ENCODE measurements around the gene KRT5.

The KRT5 gene

DNA sequence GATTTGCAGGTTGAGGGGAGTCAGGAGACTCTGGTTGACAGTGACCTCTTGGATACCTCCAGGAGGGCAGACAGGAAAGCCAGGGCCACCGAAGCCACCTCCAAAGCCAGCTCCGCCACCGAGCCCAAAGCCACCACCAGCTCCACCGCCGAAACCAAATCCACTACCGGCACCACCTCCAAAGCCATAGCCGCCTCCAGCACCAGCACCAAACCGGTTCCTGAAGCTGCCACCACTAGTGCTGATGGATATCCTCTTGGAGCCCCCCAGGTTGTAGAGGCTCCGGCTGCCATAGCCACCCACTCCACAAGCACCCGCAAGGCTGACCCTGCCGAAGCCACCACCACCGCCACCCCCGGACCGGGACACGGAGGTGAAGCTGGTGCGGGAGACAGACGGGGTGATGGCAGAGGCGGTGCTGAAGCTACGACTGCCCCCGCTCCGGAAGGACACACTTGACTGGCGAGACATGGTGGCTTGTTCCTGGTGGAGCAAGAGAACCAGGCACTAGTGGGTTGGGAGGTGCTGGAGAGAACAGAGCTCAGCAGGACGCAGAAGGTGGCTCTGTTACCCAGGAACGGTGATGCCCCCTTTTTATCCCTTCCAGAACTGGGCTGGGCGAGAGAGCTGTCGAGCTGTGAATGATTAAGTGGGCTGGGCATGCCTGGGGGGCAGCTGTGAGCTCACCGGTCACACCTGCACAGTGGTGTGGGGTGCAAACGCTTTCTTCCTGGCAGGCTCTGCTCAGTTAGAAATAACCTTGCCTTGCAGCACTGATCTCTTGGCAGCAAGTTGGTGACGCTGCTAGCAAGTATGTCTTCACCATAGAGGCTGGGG lies at the start of gene KRT5:
Gene KRT5 (minus strand): TSS at position 569 of the 837 bp plus-strand sequence. CDS start 98 bp downstream, at position 471.
- DNase-seq: no peak

DNA sequence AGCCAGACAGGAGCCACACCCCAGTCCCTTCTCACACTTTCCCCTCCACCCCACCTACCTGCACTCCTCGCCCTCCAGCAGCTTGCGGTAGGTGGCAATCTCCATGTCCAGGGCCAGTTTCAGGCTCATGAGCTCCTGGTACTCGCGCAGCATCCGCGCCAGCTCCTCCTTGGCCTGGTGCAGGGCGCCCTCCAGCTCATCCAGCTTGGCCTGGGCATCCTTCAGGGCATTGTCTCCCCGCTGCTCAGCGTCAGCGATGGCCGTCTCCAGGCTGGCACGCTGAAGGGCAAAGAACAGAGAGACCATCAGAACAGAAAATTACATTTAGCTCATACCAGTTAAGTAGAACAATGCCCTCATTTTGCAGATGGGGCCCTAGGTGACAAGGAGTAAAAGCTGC lies 47.9 kb upstream of the KRT5 start:
- no peak for DNase-seq

DNA sequence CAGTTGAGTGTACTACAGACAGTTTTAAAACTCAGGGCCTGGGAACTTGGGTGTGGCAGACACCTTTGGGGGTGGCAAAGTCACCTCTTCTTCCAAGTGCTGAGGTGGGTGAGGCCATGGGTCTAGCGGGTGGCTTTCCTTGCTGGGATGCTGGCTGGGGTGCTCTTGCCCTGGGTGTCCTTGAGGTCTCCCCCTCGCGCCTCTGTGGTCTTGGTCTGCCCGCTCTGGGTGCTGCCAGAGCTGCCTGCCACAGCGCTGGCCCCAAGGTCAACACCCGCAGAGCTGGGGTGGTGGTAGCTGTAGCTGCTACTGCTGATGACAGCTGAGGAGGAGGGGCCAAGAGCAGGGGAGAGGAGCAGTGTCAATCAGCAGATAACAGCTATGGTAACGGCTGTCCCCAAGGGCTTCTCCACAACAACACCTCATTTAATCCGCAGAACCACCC lies 46.7 kb upstream of the KRT5 start:
- DNase-seq: no peak

DNA sequence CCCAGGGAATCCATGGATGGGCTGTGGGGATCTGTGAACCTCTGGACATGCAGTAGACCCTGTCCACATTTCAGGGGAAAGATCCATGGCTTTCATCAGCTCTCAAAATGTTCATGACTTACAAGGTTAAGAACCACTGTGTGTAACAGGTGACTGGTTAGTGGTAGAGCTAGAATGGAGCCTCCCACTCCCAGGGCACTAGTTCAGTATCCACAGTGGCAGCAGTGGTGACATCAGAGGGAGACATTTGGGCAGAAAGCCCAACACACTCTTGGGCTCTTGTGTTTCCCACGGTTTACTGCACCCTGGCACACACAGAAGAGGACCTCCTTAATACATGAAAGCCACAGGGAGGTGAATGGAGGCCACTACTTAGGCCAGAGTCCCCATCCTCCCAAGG lies 44.4 kb upstream of the KRT5 start:
- DNase-seq: no peak

DNA sequence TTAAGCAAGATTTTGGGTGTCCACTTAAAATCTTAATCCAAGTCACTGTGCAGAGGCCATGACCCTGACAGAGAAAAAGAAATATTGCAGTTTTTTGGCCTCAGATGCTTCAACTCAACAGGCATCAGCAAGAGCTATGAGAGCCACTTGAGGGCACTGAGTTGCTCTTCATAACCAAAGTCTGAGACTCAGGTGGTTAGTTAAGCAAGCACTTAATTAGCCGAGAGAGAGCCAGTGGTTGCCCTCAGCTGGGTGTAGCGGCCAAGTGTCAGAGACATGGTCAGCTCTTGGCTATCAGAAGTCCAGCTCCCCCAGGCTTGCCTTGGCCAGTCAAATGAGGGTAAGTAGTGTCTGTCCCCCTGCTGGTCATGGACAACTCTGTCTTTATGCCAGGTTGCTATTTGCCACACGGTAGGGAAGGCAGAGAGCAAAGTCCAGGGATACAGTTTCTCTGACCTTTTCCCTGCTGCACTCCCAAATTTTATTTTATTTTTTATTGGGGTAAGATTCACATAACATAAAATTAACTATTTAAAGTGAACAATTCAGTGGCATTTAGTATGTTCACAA lies 41.8 kb upstream of the KRT5 start:
- no peak for DNase-seq

DNA sequence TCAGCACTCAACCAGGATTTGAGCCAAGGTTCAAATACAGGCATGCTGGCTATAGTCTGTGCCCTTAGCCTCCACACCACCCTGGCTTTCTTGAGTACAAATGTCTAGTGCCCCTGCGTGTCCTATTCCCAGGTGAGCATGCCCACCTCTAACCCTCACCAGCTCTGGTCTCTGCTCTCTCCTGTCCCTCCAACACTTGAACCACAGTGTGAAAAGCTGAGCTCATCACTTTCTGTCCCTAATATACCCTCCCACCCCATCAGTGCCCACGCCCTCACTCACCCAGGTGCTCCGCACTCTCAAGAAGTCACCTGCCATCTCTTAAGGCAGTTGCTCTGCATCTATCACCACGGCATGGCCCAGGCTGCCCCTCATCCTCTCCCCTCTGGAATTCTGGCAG lies 39.8 kb upstream of the KRT5 start:
- no peak for DNase-seq

DNA sequence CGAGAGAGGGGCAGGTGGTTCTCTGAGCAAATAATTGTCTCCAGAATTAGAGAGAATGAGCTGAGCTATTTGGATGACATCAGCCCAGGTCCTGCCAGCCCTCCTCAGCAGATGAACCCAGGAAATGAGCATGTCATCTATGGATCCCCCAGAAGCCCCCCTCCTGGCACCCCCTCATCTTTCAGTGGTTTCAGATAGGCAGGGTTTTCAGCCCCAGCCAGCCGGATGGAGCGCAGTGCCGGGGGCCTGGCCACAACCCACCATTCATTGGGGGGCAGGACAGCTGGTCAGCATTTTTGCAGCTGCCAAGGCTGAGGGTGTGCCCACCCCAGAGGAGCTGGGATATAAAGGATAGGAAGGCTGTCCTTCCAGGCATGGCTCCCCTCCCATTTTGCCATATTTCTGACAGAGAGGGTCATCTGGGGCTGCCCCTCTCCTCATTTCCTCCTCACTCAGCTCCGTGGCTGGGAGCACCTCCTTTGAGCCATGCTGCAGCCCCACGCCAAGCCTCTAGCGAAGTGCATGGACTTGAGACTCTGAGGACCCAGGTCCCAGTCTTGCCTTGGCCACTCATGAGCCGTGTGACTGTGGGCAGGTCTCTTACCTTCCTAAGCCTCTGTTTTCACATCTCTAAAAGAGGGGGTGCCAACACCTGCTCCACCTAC lies 38.7 kb upstream of the KRT5 start:
- no peak for DNase-seq

DNA sequence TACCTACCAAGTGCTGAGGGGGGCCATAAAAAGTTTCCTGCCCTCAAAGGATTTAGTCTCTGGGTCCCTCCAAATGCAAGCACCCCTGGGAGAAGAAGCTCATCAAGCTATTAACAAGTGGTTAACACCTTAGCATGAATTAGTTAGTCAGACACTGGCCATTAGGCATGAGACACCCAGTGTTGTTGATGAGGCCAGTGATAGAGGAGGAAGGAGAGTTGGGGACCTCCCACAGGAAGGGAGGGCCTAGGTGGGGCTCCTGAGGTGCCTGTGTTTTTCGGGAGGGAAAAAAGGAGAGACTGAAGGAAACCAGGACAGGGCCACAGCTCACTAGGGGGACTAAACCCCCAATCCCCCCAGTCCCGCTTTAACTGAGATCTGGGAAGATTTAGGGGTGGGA lies 37.3 kb upstream of the KRT5 start:
- DNase-seq: no peak

DNA sequence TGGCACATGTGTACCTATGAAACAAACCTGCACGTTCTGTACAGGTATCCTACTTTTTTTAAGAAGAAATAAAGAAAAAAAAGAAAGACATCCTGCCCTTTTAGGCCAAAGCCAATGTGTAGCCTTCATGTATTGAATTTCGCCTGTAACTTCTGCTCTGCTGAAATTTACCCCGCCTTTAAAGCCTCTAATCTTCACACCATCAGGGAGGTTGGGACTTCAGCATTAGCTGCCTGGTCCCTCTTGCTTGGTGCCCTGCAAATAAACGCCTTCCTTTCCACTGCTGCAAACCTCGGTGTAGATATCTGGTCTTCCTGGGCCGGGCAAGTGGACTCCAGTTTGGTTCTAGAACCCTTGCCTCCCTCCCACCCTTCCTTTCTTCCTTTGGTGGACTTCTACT lies 35.4 kb upstream of the KRT5 start:
- no peak for DNase-seq

DNA sequence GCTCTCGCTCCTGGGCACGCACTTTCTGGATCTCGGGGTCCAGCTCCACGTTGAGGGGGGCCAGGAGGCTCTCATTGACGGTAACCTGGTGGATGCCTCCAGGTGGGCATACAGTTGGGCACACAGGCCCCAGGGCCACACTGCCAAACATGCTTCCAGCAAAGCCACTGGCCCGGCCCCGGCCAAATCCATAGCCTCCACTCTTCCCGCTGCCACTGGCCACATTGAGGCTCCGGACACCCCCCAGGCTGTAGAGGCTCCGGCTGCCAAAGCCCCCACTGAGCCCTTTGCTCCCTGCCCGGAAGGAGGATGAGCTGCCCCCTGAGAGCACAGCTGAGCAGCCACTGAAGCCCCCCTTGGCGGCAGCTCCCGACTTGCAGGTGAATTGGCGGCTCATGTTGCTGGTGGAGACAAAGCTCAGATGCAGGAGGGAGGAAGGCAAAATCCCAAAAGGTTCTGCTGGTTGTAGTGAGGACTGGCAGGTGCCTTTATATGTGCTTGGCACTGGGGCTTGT lies 32.5 kb upstream of the KRT5 start, which contains the start of gene KRT71:
Gene KRT71 (minus strand): TSS at position 465 of the 515 bp plus-strand sequence. CDS start 68 bp downstream, at position 397.
- DNase-seq: no peak

DNA sequence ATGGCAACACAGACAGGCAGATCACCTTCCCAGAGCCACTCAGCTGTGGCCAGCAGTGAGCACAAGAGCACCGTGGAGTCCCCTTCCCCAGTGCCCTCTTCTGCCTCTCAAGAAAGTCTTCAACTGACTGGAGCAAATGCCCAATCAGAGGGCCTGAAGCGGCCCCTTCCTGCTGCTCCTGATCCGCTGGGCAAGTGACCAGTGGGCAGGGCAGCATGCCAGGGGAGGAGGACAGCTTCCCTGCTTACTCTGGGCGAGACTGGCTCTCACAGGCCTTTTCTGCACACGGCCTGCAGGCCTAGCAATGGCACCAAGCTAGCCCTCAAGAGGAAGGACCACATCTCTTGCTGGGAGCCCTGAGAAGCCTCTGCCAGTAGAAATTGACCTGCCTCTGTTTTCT lies 31.9 kb upstream of the KRT5 start:
- DNase-seq: no peak

DNA sequence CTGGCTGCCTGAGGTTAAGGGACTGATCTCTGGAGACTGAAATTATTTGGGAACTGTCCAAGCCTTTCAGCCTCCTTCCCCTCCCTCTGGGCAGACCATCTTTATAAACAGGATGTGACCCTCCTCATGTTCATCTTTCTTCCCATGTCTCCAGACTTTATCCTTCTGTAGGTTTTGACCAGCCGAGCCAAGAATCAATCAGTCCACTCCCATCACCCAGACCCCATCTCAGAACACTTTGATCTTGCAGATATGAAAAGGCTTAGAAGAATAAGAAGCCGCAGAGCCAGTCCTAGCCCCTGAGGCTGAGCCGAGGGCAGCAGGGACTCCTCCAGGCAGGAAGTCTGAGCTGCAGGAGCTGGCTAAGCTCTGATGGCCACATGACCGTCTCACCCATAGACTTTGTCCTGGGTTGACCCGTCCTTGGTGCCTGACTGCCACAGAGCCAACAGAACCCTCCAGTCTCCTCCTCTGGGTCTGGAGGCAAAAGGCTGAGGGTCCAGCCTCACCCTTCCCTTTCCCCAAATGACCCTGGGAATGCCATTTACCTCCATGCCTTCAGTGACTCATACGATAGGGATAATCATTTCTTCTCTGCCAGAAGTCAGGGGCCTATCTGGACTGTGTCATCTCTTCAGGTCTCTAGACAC lies 31.1 kb upstream of the KRT5 start:
- DNase-seq: no peak

DNA sequence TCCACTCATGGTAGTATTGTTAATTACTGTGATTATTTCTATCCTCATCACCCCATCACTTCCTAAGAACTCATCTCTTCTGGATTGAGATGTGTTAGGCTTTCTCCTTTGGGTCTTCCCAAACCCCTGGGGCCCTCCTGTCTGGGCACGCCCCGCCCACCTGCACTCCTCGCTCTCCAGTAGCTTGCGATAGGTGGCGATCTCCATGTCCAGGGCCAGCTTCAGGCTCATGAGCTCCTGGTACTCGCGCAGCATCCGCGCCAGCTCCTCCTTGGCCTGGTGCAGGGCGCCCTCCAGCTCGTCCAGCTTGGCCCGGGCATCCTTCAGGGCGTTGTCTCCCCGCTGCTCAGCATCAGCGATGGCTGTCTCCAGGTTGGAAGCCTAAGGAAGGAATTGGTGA lies 25.9 kb upstream of the KRT5 start:
- DNase-seq: no peak

DNA sequence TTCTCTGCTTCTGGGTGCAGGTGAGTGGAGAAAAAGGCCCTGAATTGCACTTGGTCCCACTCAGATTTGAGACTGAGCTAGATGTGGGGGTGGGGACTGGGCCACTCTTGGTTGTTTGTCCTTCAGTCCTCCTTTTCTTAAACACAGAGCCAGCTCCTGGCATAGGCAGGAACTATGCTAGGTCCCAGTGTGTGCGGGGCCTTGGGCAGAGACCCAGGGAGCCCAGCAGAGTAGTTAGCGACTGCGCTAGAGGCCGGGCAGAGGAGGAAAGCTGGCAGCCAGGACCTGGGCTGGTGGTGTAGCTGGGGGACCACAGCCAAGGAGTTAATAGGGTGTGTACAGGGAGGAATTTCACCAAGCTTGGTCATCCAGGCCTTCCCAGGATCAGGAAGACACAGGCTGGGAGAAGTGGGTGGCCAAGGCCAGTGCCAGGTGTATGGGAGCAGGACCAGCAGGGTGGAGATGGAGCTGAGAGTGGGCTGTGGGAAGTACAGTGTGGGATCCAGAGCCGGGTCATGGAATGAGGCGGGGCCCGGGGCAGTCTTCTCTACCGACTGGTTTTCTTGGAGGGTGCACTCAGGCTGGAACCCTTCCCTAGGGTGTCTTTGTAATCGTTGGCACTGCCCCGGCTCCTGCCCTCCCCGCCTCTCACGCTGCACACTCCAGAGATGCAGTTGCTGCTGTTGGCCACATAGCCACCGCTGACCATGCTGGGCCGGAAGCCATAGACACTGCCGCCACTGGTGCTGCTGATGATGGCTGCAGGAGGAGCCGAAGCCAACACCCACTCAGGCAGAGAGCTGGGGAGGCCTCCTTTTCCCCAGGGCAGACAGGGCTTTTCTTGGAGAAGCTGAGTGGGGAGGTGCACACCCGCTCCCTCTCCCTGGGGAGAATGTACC lies 24.0 kb upstream of the KRT5 start:
- no peak for DNase-seq

DNA sequence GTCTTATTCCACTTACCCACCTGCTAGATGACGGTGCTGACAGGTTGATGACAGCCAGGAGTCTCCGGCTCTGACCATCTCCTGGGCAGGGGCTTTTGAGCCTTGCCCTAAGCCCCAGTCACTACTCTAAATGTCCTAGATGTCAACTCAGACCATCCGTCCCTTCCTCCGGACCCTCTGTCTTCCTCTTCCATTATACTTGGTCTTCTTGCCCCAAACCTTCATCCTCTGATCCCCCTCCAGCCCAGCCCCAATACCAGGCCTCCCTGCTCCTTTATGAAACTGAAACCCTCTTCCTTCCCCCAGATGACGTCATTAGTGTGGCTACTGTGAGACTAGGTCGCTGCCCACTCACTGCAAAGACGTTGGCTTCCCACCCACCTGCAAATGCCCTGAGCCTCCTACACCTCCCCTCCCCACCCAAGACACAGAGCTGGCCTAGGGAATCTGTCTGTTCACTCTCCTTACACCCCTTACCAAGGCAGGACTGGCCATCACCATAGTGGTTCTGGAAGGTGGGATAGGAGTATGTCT lies 22.7 kb upstream of the KRT5 start:
- no peak for DNase-seq

DNA sequence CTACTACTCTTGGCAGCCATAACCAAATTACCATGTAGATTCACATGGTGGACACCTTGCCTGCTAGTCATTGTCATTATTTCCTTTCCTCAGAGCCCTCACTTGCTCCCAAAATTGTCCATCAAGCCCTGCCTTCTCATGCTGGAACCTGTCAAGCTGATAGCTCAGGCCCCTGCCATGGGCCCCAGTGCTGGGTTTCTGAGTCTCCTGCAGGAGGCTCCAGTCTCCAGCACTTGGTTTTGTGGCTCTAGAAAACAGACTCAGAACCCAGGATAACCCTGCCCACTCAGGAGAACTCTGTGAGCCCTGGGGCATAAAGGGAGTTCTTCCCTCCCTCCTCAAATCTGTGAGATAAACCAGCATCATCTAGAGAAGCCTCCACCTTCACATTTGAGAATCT lies 22.0 kb upstream of the KRT5 start:
- no peak for DNase-seq

DNA sequence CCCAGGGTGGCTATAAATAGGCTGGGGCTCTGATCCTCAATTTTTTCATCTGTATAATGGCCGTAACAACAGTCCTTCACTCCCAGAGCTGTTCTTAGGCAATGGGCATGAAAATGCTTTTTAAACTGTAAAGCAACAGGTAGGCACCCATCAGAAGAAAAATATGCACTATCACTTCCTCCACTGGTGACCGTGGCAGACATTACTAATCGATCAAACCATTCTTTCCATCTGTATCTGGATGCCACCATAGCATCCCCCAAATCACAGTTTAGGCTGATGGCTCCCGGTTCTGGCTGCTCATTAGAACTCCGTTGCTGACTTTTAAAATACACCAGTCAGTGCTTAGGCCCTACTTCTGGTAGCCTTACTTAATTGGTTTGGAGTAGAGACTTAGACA lies 21.5 kb upstream of the KRT5 start:
- DNase-seq: no peak

DNA sequence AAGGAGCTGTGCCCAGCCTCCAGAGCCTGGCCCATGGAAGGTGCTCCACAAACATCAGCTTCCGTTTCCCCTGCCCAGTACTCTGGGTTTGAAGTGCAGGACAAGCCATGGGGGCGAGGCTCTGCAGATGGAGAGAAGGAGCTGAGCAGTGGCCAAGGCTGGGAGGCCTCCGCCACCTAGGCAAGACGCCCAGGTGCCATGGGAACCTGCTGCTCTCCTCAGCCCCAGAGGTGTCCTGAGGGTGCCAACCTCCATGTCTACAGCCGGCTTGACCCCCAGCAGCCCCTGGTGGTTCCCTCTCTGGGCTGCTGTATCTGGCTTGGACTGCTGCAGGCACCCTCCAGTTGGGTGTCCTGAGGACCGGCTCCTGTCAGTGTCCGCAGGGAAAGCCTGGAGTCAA lies 20.3 kb upstream of the KRT5 start:
- DNase-seq: no peak

DNA sequence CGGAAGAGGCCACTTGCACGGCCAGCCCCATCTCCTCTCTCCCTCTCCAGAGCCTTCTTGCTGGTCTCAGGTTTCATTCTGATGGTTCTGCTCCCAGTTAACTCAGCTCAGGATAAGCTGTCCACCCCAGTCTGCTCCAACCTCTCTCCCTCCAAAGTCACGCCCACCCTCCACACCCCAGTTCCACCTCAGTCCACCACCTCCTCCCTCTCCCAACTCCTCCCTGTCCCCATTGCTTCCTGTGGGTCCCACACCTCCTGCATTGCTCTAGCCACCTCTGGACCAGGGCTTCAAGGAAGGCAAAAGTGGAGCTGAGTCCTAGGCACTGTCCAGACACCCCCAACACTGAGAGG lies 19.6 kb upstream of the KRT5 start:
- DNase-seq: no peak

DNA sequence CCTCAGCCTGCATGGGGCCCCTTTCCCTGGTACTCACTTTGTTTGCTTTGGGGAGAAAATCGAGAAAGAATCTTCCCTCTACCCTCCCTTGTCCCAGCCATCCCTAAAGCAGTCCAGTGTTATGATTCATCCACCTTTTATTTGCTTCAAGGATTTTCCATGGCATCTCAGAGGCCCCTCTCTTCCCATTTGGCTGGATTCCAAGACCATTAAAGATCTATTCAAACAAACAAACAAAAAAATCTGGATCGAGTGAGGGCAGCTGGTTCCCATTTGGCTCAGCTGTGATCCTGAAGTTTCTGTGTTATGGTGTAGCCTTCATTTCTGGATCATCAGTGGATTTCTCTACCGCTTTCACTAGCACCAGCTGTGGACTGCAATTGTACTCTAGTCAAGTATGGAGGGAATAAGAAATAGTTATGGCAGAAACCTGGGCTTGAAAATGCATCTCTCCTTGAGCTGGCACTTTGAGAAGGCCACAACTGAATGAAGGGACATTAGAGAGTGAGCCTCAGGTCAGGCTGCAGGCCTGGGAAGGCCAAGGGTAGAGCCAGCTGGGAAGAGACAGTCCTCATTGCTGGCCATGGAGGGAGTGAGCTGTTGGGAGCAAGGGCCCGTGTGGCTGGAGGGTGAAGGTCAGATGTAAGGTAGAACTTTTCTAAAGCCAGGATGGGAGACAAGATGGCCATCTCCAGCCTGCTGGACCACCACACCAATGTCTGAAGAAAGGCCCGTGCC lies 19.1 kb upstream of the KRT5 start:
- no peak for DNase-seq

DNA sequence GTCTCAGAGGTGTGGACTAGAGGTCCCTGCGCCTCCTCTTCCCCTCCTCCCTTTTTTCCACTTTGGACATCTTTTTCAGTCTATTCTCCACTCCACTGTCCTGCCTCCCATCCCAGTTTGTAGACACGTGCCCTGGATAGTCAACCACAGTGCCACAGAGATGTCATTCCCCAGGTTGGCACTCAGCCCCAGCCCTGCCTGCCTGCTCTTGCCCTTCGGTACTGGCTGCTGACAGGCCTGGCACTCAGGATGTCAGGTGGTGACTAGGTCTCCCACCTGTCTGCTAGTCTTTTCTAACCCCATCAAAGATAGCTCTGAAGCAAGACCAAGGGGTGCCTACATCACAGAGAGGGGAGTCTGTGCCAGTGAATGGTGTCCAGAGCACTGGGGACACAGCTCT lies 16.9 kb upstream of the KRT5 start:
- no peak for DNase-seq

Measured in stimulated activated naive CD4-positive, alpha-beta T cell treated with Interleukin-2 at 50 U/mL for 16 hours (primary cell).